ENCODE results near the gene SUMO3.

The SUMO3 gene

GRCh38 chr21:44785620-44786335 is 32.1 kb downstream of the SUMO3 start:
- DNase-seq (ENCODE audit: insufficient read length, low spot score) (no peak), FAIRE-seq (no peak)
- no peak for TF ChIP-seq CTCF (IDR thresholded peaks at IDR 0.05; ENCODE audit: insufficient read depth, missing control alignments)

- DNase-seq (ENCODE audit: insufficient read length, low spot score) (no peak), FAIRE-seq (no peak)
- no peak for TF ChIP-seq CTCF (IDR thresholded peaks at IDR 0.05; ENCODE audit: insufficient read depth, missing control alignments)
Measured at GRCh38 chr21:44784810-44785209, 33.1 kb downstream of the SUMO3 start.

- no peak for TF ChIP-seq CTCF (IDR thresholded peaks at IDR 0.05; ENCODE audit: insufficient read depth, missing control alignments)
- FAIRE-seq = no peak
- DNase-seq (ENCODE audit: insufficient read length, low spot score) = no peak
Measured at GRCh38 chr21:44783020-44783696, 34.7 kb downstream of the SUMO3 start.

GRCh38 chr21:44780767-44781459 is 36.9 kb downstream of the SUMO3 start:
- DNase-seq (ENCODE audit: insufficient read length, low spot score) (no peak), FAIRE-seq (no peak)

GRCh38 chr21:44780137-44780502 is 37.7 kb downstream of the SUMO3 start:
- FAIRE-seq = no peak
- no peak for TF ChIP-seq CTCF (IDR thresholded peaks at IDR 0.05; ENCODE audit: insufficient read depth, missing control alignments)

More at GRCh38 chr21:44780767-44781459, 36.9 kb downstream of the SUMO3 start:
- TF ChIP-seq CTCF (IDR thresholded peaks at IDR 0.05; ENCODE audit: insufficient read depth, missing control alignments) = no peak

GRCh38 chr21:44779417-44780136 is 38.3 kb downstream of the SUMO3 start:
- FAIRE-seq = no peak
- TF ChIP-seq CTCF (IDR thresholded peaks at IDR 0.05; ENCODE audit: insufficient read depth, missing control alignments) = no peak
- no peak for DNase-seq (ENCODE audit: insufficient read length, low spot score)

More at GRCh38 chr21:44780137-44780502, 37.7 kb downstream of the SUMO3 start:
- no peak for DNase-seq (ENCODE audit: insufficient read length, low spot score)
